Measurements from ENCODE around the gene TUG1. TPM values are rescaled to one million over a fixed set of nuclear protein-coding genes. Genes with fewer than 3 reads are reported as not detected.

The TUG1 gene
- total and polyA plus RNA-seq, 7 experiments from 2014 or later = 24.0 to 159 (median 97.2) TPM

DNA sequence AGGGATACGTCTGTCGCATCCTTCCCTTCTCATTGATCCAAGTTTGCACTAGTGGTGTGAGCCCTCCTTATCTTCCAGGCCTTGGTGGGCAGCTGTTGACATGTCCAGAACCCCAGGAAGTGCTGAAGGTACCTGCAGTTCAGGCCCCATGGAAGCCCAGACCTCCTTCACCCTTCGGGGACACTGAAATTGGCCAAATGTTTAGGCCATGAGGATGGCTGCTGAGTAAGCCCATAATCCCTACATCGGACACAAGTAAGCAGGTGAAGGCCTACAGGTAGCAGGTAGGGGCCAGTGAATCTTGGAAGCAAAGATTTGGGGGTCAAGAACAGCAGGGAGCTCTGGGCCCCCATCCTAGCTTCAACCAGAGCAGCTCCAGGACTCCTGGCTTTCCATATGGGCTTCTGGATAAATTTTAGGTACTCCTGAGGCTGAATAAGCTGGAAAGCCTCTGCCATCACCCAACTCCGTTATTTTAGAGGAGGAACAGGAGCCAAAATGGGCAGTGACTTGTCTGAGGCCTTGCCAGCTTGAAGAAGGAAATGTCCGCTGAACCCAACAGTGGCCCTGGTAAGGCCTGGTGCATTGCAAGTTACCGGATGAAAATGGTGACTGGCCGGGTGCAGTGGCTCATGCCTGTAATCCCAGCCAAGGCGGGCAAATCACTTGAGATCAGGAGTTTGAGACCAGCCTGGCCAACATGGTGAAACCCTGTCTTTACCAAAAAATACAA lies 45.7 kb upstream of the TUG1 start:
- H3K4me3 Mint-ChIP-seq = no peak overlapping the region
- POLR2A ChIA-PET = interaction anchor here (0.6 to 9.2 kb wide), 8 partner anchors 8 to 307 kb away, joined by 3 to 104 read pairs (median 5); partner anchors contain the start of genes MORC2 and TUG1
- Histone ChIP-seq H3K27me3 (ENCODE audit: control insufficient read depth in 2 of 2, insufficient read depth in 2 of 2, low read length in 2 of 2) (no peaks in the 10 kb centered on the region), H3K36me3 (ENCODE audit: control insufficient read depth in 2 of 3, insufficient read depth in 3 of 3, low read length in 3 of 3) (peaks cover 0 to 50% (median 8%) of the 10 kb centered on the region in 3 experiments), H3K4me3 (ENCODE audit: low read length) (no peak overlapping the region), H3K9me3 (ENCODE audit: control insufficient read depth in 2 of 3, low read length in 3 of 3) (no peaks in the 10 kb centered on the region), H3K27ac (ENCODE audit: low read depth, low read length) (no peak overlapping the region), H3K4me1 (ENCODE audit: control insufficient read depth in 2 of 2, insufficient read depth in 2 of 2, low read length in 2 of 2) (peaks cover 6 to 16% of the 10 kb centered on the region in 2 donors)
- intact Hi-C loops (cut with micrococcal nuclease) = loop anchor here (2.0 to 5.0 kb wide), 2 partner anchors 19 to 309 kb away; no protein-coding TSS in a partner anchor
- peaks cover 12 to 22% (median 19%) of the 10 kb centered on the region in 7 donors for H3K4me1 Mint-ChIP-seq
- no peak for DNase-seq
- ATAC-seq = no peak
- CTCF ChIA-PET = interaction anchor here (0.6 to 0.7 kb wide), 3 partner anchors 181 to 349 kb away, joined by 3 to 4 read pairs (median 3); no protein-coding TSS in a partner anchor
- peaks cover 0 to 2% (median 0%) of the 10 kb centered on the region in 5 donors for H3K27me3 Mint-ChIP-seq
- H3K27ac Mint-ChIP-seq = peak overlapping the region in 5 of 9 donors; percentile 23 to 90 (median 77)
- H3K9me3 Mint-ChIP-seq = peaks cover 0 to 1% (median 0%) of the 10 kb centered on the region in 11 donors
- peaks cover 11 to 38% (median 17%) of the 10 kb centered on the region in 5 donors for H3K36me3 Mint-ChIP-seq

DNA sequence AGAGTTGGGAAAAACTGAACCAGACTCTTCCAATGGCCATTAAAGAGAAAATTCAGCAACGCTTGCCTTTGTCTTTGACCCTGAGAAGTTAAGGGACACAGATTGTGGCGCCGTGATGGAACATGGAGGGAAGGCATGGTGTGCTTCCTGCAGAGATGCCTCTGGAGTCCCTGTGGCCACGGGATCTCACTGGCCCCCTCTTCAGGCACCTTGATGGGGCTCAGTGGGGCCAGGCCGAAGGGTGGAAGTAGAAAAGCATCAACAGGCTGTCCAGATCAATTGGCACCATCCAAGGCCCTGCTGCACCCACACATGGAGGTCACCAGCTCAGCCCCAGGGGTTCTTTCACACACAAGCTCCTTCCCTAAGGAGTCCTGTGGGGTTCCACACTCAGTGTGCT lies 43.4 kb upstream of the TUG1 start:
- no peak overlapping the region for H3K27ac ChIP-seq (ENCODE audit: low read depth, low read length)
- CTCF ChIA-PET = no interaction called here
- ATAC-seq (no peak), DNase-seq (no peak)
- H3K4me3 ChIP-seq (ENCODE audit: low read length) = no peak overlapping the region
- no peaks in the 10 kb centered on the region for H3K27me3 Mint-ChIP-seq
- no peaks in the 10 kb centered on the region for H3K9me3 ChIP-seq (ENCODE audit: control insufficient read depth in 2 of 3, low read length in 3 of 3)
- POLR2A ChIA-PET = interaction anchor here (0.6 to 9.2 kb wide), 3 partner anchors 14 to 173 kb away, joined by 4 to 104 read pairs (median 5); no protein-coding TSS in a partner anchor
- peaks cover 9 to 71% (median 15%) of the 10 kb centered on the region in 3 experiments for H3K36me3 ChIP-seq (ENCODE audit: control insufficient read depth in 2 of 3, insufficient read depth in 3 of 3, low read length in 3 of 3)
- no peaks in the 10 kb centered on the region for H3K27me3 ChIP-seq (ENCODE audit: control insufficient read depth in 2 of 2, insufficient read depth in 2 of 2, low read length in 2 of 2)
- peaks cover 10 to 30% (median 18%) of the 10 kb centered on the region in 7 donors for H3K4me1 Mint-ChIP-seq
- no peak overlapping the region for H3K4me3 Mint-ChIP-seq
- H3K4me1 ChIP-seq (ENCODE audit: control insufficient read depth in 2 of 2, insufficient read depth in 2 of 2, low read length in 2 of 2) = peaks cover 6 to 8% of the 10 kb centered on the region in 2 donors
- peaks cover 0 to 1% (median 0%) of the 10 kb centered on the region in 11 donors for H3K9me3 Mint-ChIP-seq
- H3K27ac Mint-ChIP-seq = no peak overlapping the region
- intact Hi-C loops (cut with micrococcal nuclease) = no loop called here
- peaks cover 11 to 48% (median 25%) of the 10 kb centered on the region in 5 donors for H3K36me3 Mint-ChIP-seq

DNA sequence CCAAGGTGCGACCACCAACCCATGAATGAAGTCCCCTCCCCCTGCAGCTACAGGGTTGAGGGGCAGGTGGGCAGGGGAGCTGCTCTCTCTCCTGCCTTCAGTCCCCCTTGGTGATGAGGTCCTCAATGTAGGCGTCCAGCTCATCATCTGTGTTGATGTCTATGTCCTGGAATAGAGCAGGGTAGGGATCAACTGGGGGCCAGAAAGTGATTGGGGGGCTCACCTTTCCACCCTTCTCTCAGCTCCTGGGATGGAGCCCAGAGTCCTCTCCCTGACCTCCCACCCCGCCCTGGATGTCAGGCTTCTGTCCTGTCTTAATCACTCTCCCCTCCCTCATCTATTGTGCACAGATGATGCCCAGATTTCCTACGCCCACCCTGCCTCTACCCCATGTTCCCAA lies 42.4 kb upstream of the TUG1 start:
- Histone ChIP-seq H3K27ac (ENCODE audit: low read depth, low read length) (no peak overlapping the region), H3K9me3 (ENCODE audit: control insufficient read depth in 2 of 3, low read length in 3 of 3) (no peaks in the 10 kb centered on the region), H3K36me3 (ENCODE audit: control insufficient read depth in 2 of 3, insufficient read depth in 3 of 3, low read length in 3 of 3) (peaks cover 11 to 82% (median 21%) of the 10 kb centered on the region in 3 experiments), H3K4me1 (ENCODE audit: control insufficient read depth in 2 of 2, insufficient read depth in 2 of 2, low read length in 2 of 2) (peaks cover 0 to 14% of the 10 kb centered on the region in 2 donors), H3K27me3 (ENCODE audit: control insufficient read depth in 2 of 2, insufficient read depth in 2 of 2, low read length in 2 of 2) (no peaks in the 10 kb centered on the region), H3K4me3 (ENCODE audit: low read length) (no peak overlapping the region)
- H3K4me1 Mint-ChIP-seq = peaks cover 8 to 31% (median 20%) of the 10 kb centered on the region in 7 donors
- ATAC-seq (no peak), DNase-seq (no peak)
- H3K27me3 Mint-ChIP-seq = no peaks in the 10 kb centered on the region
- ChIA-PET CTCF (no interaction called here), POLR2A (interaction anchor here (1.2 to 9.2 kb wide), 2 partner anchors 13 to 41 kb away, joined by 4 to 104 read pairs; no protein-coding TSS in a partner anchor)
- peaks cover 0 to 1% (median 0%) of the 10 kb centered on the region in 11 donors for H3K9me3 Mint-ChIP-seq
- peaks cover 21 to 58% (median 35%) of the 10 kb centered on the region in 5 donors for H3K36me3 Mint-ChIP-seq
- H3K4me3 Mint-ChIP-seq = no peak overlapping the region
- peak overlapping the region in 4 of 9 donors; percentile 28 to 48 (median 40) for H3K27ac Mint-ChIP-seq
- intact Hi-C loops (cut with micrococcal nuclease) = no loop called here

DNA sequence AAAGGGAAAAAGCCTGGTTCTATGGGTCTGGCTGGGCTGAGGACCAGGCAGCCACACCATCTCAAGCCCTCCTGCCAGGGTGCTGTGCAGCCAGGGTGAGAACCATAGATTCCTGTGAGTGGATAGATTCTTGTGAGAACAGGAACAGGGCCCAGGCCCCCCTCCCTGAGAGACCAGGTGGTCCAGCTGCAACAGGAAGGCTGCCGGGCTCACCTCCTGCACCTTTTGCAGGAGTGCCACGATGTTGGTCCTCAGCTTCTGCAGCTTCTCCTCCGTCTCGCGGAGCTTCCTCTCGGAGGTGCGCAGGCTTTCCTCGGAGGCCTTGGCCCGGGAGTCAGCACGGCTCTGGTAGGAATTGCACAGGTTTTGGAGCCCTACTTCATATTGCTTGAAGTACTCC lies 41.3 kb upstream of the TUG1 start:
- H3K36me3 Mint-ChIP-seq = peaks cover 25 to 67% (median 40%) of the 10 kb centered on the region in 5 donors

DNA sequence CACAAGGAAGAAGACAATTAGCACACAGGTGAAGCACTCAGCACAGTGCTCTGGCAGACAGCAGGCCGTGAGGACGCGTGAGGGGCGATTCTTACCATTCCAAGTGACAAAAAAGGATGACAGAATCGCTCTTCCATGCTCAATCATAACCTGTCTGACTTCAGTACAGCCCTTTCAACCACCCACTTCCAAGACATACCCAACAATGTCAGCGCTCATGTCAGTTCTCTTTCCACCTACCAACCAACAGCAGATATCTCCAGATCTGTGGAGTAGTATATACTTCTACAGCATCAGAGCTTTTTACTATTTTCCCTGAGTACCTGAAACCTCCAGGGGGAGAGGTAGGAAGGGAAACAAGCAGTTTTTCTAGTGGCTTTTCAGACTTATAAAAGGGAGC lies 40.7 kb upstream of the TUG1 start:
- H3K27me3 Mint-ChIP-seq = no peaks in the 10 kb centered on the region
- ChIA-PET CTCF (interaction anchor here (0.6 kb wide), 1 partner anchor 633 kb away, joined by 3 read pairs; no protein-coding TSS in a partner anchor), POLR2A (interaction anchor here (4.2 kb wide), 1 partner anchor 12 kb away, joined by 29 read pairs; no protein-coding TSS in a partner anchor)
- Histone ChIP-seq H3K36me3 (ENCODE audit: control insufficient read depth in 2 of 3, insufficient read depth in 3 of 3, low read length in 3 of 3) (peaks cover 19 to 97% (median 38%) of the 10 kb centered on the region in 3 experiments), H3K9me3 (ENCODE audit: control insufficient read depth in 2 of 3, low read length in 3 of 3) (no peaks in the 10 kb centered on the region), H3K4me1 (ENCODE audit: control insufficient read depth in 2 of 2, insufficient read depth in 2 of 2, low read length in 2 of 2) (peaks cover 0 to 9% of the 10 kb centered on the region in 2 donors), H3K4me3 (ENCODE audit: low read length) (no peak overlapping the region), H3K27ac (ENCODE audit: low read depth, low read length) (no peak overlapping the region), H3K27me3 (ENCODE audit: control insufficient read depth in 2 of 2, insufficient read depth in 2 of 2, low read length in 2 of 2) (no peaks in the 10 kb centered on the region)
- H3K27ac Mint-ChIP-seq = peak overlapping the region in 5 of 9 donors; percentile 9 to 65 (median 31)
- H3K9me3 Mint-ChIP-seq = peaks cover 0 to 1% (median 0%) of the 10 kb centered on the region in 11 donors
- peaks cover 0 to 33% (median 27%) of the 10 kb centered on the region in 7 donors for H3K4me1 Mint-ChIP-seq
- H3K36me3 Mint-ChIP-seq = peaks cover 25 to 71% (median 42%) of the 10 kb centered on the region in 5 donors
- DNase-seq = no peak
- intact Hi-C loops (cut with micrococcal nuclease) = no loop called here
- ATAC-seq = no peak
- no peak overlapping the region for H3K4me3 Mint-ChIP-seq

More for the DNA sequence above, 41.3 kb upstream of the TUG1 start:
- no peak overlapping the region for H3K27ac ChIP-seq (ENCODE audit: low read depth, low read length)
- CTCF ChIA-PET = no interaction called here
- peak overlapping the region in 5 of 9 donors; percentile 12 to 60 (median 39) for H3K27ac Mint-ChIP-seq
- DNase-seq = no peak
- intact Hi-C loops (cut with micrococcal nuclease) = no loop called here
- H3K4me3 Mint-ChIP-seq = no peak overlapping the region
- peaks cover 0 to 1% (median 0%) of the 10 kb centered on the region in 11 donors for H3K9me3 Mint-ChIP-seq
- no peaks in the 10 kb centered on the region for H3K27me3 Mint-ChIP-seq
- POLR2A ChIA-PET = no interaction called here
- peaks cover 0 to 7% of the 10 kb centered on the region in 2 donors for H3K4me1 ChIP-seq (ENCODE audit: control insufficient read depth in 2 of 2, insufficient read depth in 2 of 2, low read length in 2 of 2)
- no peaks in the 10 kb centered on the region for H3K9me3 ChIP-seq (ENCODE audit: control insufficient read depth in 2 of 3, low read length in 3 of 3)
- no peak overlapping the region for H3K4me3 ChIP-seq (ENCODE audit: low read length)
- H3K27me3 ChIP-seq (ENCODE audit: control insufficient read depth in 2 of 2, insufficient read depth in 2 of 2, low read length in 2 of 2) = no peaks in the 10 kb centered on the region
- H3K4me1 Mint-ChIP-seq = peaks cover 0 to 31% (median 25%) of the 10 kb centered on the region in 7 donors
- peaks cover 19 to 93% (median 32%) of the 10 kb centered on the region in 3 experiments for H3K36me3 ChIP-seq (ENCODE audit: control insufficient read depth in 2 of 3, insufficient read depth in 3 of 3, low read length in 3 of 3)
- ATAC-seq = no peak

DNA sequence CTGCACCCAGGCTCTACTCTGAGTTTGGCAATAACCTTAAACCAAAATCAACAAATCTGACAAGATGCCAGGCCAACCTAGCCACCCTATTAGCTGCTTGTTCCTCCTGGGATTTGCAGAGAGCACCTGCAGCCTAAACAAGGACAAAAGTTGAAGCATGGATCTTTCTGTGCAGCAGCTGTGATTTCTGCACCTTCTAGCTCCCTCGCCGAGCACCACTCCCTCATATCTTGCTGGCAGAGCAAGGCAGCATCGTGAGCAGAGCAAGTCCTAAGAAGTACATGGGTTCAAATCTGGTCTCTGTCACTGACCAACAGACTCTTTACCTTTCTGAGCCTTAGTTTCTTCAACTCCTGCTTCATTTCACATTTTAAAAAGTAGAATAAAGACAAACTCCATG lies 38.8 kb upstream of the TUG1 start:
- no peak for DNase-seq
- Mint-ChIP-seq H3K9me3 (peaks cover 0 to 1% (median 0%) of the 10 kb centered on the region in 11 donors), H3K4me3 (no peak overlapping the region), H3K4me1 (peaks cover 0 to 50% (median 41%) of the 10 kb centered on the region in 7 donors), H3K27me3 (no peaks in the 10 kb centered on the region), H3K36me3 (peaks cover 26 to 75% (median 45%) of the 10 kb centered on the region in 5 donors), H3K27ac (peak overlapping the region in 7 of 9 donors; percentile 46 to 93 (median 86))
- H3K27me3 ChIP-seq (ENCODE audit: control insufficient read depth in 2 of 2, insufficient read depth in 2 of 2, low read length in 2 of 2) = no peaks in the 10 kb centered on the region
- ChIA-PET POLR2A (interaction anchor here (1.7 to 4.2 kb wide), 2 partner anchors 8 to 10 kb away, joined by 6 to 29 read pairs; no protein-coding TSS in a partner anchor), CTCF (interaction anchor here (0.7 kb wide), 1 partner anchor 507 kb away, joined by 4 read pairs; no protein-coding TSS in a partner anchor)
- peaks cover 29 to 98% (median 56%) of the 10 kb centered on the region in 3 experiments for H3K36me3 ChIP-seq (ENCODE audit: control insufficient read depth in 2 of 3, insufficient read depth in 3 of 3, low read length in 3 of 3)
- H3K4me1 ChIP-seq (ENCODE audit: control insufficient read depth in 2 of 2, insufficient read depth in 2 of 2, low read length in 2 of 2) = peaks cover 0 to 11% of the 10 kb centered on the region in 2 donors
- H3K27ac ChIP-seq (ENCODE audit: low read depth, low read length) = peak overlapping the region; percentile 23
- ATAC-seq = no peak
- H3K4me3 ChIP-seq (ENCODE audit: low read length) = no peak overlapping the region
- no peaks in the 10 kb centered on the region for H3K9me3 ChIP-seq (ENCODE audit: control insufficient read depth in 2 of 3, low read length in 3 of 3)
- intact Hi-C loops (cut with micrococcal nuclease) = no loop called here

Measured in naive thymus-derived CD4-positive, alpha-beta T cell (primary cell).